Type B pancreatic cell (in vitro differentiated cells): ENCODE results near the gene DCLK2. TPM values are rescaled to one million over a fixed set of nuclear protein-coding genes. Genes with fewer than 3 reads are reported as not detected.

Experiments used
- DNase-seq: peaks from one replicate; pipeline ENCODE4 v3.0.0; 2021; ENCODE audit warnings: mixed read lengths; ENCODE audit not compliant: unreplicated experiment; ENCODE audit errors: extremely low spot score
- H3K27ac Mint-ChIP-seq: 2 replicates; pipeline ENCODE4 v1.8.0; 2021; ENCODE audit warnings: mild to moderate bottlenecking, mixed read lengths
- H3K27me3 Mint-ChIP-seq: 2 replicates; pipeline ENCODE4 v1.8.0; 2021; ENCODE audit warnings: mixed read lengths
- H3K36me3 Mint-ChIP-seq: 2 replicates; pipeline ENCODE4 v1.8.0; 2021; ENCODE audit warnings: mixed read lengths
- H3K4me1 Mint-ChIP-seq: one replicate; pipeline ENCODE4 v1.8.0; 2021; ENCODE audit warnings: mixed read lengths; ENCODE audit not compliant: unreplicated experiment
- H3K4me3 Mint-ChIP-seq: 2 replicates; pipeline ENCODE4 v1.8.0; 2021; ENCODE audit warnings: mild to moderate bottlenecking, mixed read lengths
- H3K9me3 Mint-ChIP-seq: 2 replicates; pipeline ENCODE4 v1.8.0; 2021; ENCODE audit warnings: mixed read lengths
- total RNA-seq: library from RNA; stranded (reverse); gene quantifications from 2 replicates; pipeline ENCODE4 v1.2.1, GENCODE V29; 2021; ENCODE audit warnings: low replicate concordance
- TF ChIP-seq, protein P1 (sequence below): fragments of 200-600 bp; sonication (generic); conservative IDR thresholded peaks from 2 replicates; pipeline ENCODE4 v1.5.0; 2021; ENCODE audit warnings: antibody characterized with exemption, mild to moderate bottlenecking

DCLK2 gene
- total RNA-seq, 1 donor from 2014 or later: 24.9 TPM

DNA sequence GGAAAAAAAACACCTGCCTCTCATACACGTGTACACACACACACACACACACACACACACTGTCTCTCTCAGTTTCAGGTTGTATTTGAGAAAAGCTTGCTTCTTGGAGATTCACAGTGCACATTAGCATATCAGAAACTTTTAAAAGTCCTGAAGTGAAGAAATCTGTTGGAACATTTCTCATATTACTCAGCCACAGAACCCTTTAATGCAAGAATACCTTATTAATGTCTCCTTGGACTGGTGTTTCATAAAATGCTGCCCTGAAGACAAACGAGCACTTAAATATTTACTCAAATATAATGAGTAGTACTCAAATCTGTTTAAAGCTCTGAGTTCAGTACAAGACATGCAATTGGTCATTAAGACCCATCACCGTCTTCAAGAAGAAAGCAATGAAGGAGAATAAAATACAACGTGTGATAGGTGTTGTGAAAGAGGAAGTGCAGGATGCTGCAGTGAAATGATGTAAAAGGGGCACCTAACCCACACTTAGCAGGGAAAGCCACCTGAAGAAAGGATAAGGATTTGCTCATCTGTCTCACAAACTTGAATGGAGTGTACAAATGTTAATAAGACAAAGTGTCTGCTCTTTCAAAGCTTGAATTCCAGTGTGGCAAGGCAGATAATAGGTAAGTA is 57.0 kb downstream of the DCLK2 start:
- H3K27me3 Mint-ChIP-seq: no peaks in the 10 kb centered on the region
- peaks cover 12% of the 10 kb centered on the region for H3K9me3 Mint-ChIP-seq
- TF ChIP-seq, protein P1, sequence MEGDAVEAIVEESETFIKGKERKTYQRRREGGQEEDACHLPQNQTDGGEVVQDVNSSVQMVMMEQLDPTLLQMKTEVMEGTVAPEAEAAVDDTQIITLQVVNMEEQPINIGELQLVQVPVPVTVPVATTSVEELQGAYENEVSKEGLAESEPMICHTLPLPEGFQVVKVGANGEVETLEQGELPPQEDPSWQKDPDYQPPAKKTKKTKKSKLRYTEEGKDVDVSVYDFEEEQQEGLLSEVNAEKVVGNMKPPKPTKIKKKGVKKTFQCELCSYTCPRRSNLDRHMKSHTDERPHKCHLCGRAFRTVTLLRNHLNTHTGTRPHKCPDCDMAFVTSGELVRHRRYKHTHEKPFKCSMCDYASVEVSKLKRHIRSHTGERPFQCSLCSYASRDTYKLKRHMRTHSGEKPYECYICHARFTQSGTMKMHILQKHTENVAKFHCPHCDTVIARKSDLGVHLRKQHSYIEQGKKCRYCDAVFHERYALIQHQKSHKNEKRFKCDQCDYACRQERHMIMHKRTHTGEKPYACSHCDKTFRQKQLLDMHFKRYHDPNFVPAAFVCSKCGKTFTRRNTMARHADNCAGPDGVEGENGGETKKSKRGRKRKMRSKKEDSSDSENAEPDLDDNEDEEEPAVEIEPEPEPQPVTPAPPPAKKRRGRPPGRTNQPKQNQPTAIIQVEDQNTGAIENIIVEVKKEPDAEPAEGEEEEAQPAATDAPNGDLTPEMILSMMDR: no peak

DNA sequence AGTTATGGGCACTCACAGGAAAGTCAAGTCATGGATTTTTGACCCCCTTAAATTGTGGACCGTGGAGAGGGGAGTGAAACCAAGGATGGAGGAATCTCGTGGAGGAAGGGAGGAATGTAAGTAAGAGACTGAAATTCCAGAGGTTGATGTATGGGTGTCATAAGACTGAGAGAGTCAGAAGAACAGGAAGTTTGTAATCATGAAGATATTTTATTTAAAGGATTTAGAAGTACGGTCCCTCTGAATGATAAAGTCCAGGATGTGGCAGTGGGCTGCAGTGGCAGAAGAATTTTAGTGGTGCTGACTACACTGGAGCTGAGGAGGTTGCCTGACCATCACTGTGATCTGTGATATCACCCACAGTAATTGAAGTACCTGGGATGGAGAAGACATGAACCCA is 57.8 kb downstream of the DCLK2 start:
- no peak for DNase-seq
- H3K36me3 Mint-ChIP-seq: peaks cover 12% of the 10 kb centered on the region
- TF ChIP-seq, protein P1: no peak
- H3K27ac Mint-ChIP-seq: no peak overlapping the region
- no peak overlapping the region for H3K4me3 Mint-ChIP-seq
- H3K27me3 Mint-ChIP-seq: no peaks in the 10 kb centered on the region
- H3K4me1 Mint-ChIP-seq: peaks cover 13% of the 10 kb centered on the region
- H3K9me3 Mint-ChIP-seq: peaks cover 12% of the 10 kb centered on the region

More for the DNA sequence above, 57.0 kb downstream of the DCLK2 start:
- H3K36me3 Mint-ChIP-seq: peaks cover 12% of the 10 kb centered on the region
- H3K4me1 Mint-ChIP-seq: peaks cover 9% of the 10 kb centered on the region
- DNase-seq: no peak
- no peak overlapping the region for H3K27ac Mint-ChIP-seq
- H3K4me3 Mint-ChIP-seq: no peak overlapping the region

DNA sequence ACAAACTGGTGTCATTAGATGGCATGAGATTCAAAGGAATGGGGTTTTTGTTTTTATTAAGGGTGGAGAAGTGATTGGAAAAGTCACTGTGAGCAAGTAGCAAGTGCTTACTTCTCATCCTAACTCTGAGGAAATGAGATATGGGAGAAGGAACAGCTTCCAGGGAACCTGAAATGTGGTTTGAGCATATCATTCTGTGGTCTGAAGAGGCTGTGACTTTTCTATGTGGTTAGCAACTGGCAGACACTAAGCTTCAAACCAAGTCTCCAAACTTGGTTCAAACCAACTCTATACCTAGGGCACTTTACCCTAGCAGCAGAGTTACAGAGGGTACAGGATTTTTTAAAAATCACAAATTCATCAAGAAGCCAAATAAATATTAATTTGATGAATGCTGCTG is 58.2 kb downstream of the DCLK2 start:
- DNase-seq: no peak
- TF ChIP-seq, protein P1: no peak
- H3K9me3 Mint-ChIP-seq: peaks cover 12% of the 10 kb centered on the region
- no peak overlapping the region for H3K27ac Mint-ChIP-seq
- H3K4me1 Mint-ChIP-seq: peaks cover 18% of the 10 kb centered on the region
- no peak overlapping the region for H3K4me3 Mint-ChIP-seq
- peaks cover 12% of the 10 kb centered on the region for H3K36me3 Mint-ChIP-seq
- H3K27me3 Mint-ChIP-seq: no peaks in the 10 kb centered on the region

DNA sequence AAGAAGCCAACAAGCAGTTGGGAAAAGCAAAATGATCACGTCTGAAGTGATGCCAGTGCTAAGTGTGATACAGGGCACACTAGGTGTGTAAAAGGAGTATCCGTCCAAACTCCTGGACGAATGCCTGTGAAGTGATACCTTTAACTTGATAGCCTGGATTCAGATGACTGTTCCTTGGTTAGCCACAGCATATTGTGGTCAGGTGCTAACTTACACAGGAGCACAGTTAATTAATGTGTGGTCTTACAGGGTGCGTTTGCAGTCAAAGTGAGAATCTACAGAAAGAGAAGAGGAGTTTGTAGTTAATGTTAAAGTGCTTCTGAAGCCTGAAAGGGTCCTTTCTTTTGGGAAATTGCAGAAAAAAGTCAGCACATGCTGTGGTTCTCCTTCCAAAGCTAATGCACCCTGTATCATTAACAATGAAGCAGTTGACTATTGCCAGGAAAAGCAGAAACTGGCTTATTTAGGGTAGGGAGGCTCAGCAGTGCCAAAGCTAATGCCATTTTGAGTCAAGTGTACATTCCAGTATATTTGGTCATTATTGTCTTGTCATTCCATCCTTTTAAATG is 61.1 kb downstream of the DCLK2 start:
- no peak for DNase-seq
- H3K36me3 Mint-ChIP-seq: peaks cover 17% of the 10 kb centered on the region
- H3K27ac Mint-ChIP-seq: no peak overlapping the region
- TF ChIP-seq, protein P1: no peak
- peaks cover 12% of the 10 kb centered on the region for H3K9me3 Mint-ChIP-seq
- H3K27me3 Mint-ChIP-seq: no peaks in the 10 kb centered on the region
- peaks cover 20% of the 10 kb centered on the region for H3K4me1 Mint-ChIP-seq
- no peak overlapping the region for H3K4me3 Mint-ChIP-seq

DNA sequence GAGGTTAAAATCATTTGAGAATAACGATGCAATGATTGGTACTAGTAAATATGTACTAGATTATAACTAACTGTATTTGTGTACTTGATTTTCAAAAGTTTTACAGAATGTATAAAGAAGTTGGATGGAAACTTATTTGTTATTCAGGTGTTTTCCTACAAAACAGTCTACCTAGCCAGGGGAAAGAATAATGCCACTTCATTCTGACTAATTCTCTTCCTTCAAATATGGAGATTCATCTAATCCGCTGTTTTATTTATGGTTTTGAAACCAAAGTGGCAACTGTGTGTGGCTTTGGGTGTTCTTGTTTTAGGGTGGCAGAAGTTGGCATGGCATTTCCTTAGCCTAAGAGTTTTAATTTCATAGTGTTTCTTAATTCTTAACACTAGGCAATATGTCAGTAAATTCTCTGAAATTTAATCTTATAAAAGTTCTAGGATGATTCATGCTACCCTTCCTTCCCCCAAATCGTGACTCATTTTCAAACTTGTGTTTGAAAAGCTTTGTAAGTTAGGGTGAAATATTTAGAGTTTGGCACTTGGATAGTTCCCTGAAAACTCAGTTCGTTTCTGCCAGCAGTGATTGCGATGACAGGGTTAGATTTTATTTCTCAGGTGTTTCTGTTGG is 62.6 kb downstream of the DCLK2 start:
- H3K27ac Mint-ChIP-seq: no peak overlapping the region

More for the DNA sequence above, 62.6 kb downstream of the DCLK2 start:
- H3K9me3 Mint-ChIP-seq: peaks cover 10% of the 10 kb centered on the region
- DNase-seq: no peak
- no peaks in the 10 kb centered on the region for H3K27me3 Mint-ChIP-seq
- H3K4me3 Mint-ChIP-seq: no peak overlapping the region
- TF ChIP-seq, protein P1: no peak
- peaks cover 22% of the 10 kb centered on the region for H3K4me1 Mint-ChIP-seq
- peaks cover 12% of the 10 kb centered on the region for H3K36me3 Mint-ChIP-seq
